T47D (cell line): Measurements from ENCODE around the gene TMC5.
"Not testable (repeated sequence)": the region's sequence is repeated elsewhere in the genome, so short reads cannot be mapped to it uniquely, and the experiment has no call there.

Source experiments
- DNase-seq, 2 experiments: peaks; one replicate each; pipeline versions ENCODE4 v3.0.0 to v3.0.0-alpha.2; 2011 to 2012; ENCODE audit warnings: low read depth in 1 of 2, low spot score in 1 of 2
- JUND ChIP-seq: IDR thresholded peaks from 2 replicates; pipeline ENCODE4 v1.6.1; 2012; ENCODE audit warnings: low read depth
- in situ Hi-C: cut with HindIII; loops from 2 replicates; pipeline ENCODE4 v1.10.0; 2016; ENCODE audit warnings: low sequenced_read_pairs, low pct_unique_long_range_greater_than_20kb

Gene TMC5

GRCh38 chr16:19392352-19392751, 25.3 kb upstream of the TMC5 start:
- no peak for TF ChIP-seq JUND
- in situ Hi-C loops = no loop called here
- DNase-seq = no peak

- in situ Hi-C loops = no loop called here
- TF ChIP-seq JUND = no peak
- DNase-seq = no peak
These were observed 24.2 kb upstream of the TMC5 start for GRCh38 chr16:19393226-19394111.

DNA sequence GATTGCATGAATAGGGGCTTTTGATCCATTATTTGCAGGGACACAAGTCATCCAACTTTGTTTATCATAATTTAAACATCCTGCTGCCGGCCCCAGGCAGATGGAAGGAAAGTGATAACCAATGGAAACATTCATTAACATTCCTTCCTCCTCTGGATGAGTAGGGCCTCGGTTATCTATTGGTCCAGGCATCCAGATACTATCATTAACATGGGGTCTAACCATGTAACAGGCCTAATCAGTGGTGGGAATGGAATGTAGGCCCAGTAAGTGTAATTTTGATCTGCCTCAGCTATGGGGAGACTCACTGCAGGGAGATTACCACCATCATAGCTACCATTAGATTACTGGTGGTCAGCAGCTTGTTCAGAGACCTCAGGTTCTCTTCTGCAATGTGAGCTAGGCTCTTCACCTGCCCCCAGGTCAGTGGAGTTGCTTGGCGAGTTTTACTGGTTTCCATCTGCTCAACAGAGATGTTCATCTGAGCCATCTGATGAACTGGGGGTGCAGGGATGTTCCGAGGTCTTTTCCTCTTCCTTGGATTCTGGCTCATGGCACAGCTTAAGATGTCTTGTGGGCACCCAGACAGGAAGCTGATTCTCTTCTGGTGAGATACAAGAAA, 21.9 kb upstream of the TMC5 start:
- peak in 1 of 2 experiments; percentile 72 for DNase-seq

GRCh38 chr16:19396555-19397011, 21.1 kb upstream of the TMC5 start:
- no peak for TF ChIP-seq JUND
- DNase-seq = peak in 1 of 2 experiments; percentile 74
- in situ Hi-C loops = no loop called here

More for the DNA sequence above, 21.9 kb upstream of the TMC5 start:
- in situ Hi-C loops = not testable (repeated sequence)

GRCh38 chr16:19397373-19397772, 20.3 kb upstream of the TMC5 start:
- in situ Hi-C loops, DNase-seq: not testable (repeated sequence)
- TF ChIP-seq JUND = peak; percentile 67; the same call in 1 of the 2 replicates

DNA sequence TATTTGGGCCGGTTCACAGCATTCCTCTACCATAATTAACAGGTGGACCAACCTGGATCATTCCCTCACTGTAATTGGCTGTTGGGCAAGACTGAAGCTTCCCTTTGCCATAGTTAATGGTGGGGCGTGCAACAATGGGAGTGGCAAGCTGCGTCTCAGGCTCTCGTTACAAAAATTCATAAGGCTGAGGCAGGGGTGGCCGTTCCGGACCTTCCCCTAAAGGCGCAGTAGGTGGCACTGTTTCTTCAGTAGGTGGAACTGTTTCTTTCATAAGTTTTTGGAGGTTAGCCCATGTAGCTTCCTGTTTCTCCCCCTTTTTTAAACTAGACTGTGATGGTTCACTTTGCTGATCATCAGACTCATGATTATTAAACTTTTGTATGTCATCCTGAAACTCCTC, 17.0 kb upstream of the TMC5 start:
- no peak for TF ChIP-seq JUND
- peak in 1 of 2 experiments; percentile 36 for DNase-seq
- in situ Hi-C loops = no loop called here

DNA sequence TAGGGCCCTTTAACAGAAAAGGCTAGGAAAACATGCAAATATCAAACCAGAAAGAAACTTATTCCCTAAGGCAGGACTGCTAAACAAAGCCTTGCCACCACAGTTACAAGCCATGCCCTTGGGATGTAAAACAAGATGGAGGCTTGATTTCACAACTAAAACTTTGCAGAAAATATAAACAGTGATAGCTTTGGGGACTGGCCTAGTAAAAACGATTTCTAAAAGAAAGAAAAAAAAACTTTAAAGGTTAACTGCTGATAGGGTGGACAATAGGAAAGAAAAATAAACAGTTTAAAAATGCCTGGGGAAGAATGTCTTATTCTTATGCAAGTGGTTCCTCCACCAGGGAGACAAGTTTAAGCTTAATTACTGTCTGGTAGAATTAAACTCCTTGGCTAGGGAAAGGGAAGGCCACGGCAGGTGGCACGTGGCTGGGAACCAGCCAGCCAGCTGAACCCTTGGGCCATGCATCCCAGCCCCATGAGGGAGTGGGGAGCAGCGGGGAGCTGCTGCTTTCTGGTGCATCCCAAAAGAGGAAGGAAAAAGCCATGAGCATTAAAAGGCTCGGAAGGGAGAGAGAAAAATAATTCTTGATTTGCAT, 10.7 kb upstream of the TMC5 start:
- in situ Hi-C loops = no loop called here
- no peak for DNase-seq
- TF ChIP-seq JUND = no peak

DNA sequence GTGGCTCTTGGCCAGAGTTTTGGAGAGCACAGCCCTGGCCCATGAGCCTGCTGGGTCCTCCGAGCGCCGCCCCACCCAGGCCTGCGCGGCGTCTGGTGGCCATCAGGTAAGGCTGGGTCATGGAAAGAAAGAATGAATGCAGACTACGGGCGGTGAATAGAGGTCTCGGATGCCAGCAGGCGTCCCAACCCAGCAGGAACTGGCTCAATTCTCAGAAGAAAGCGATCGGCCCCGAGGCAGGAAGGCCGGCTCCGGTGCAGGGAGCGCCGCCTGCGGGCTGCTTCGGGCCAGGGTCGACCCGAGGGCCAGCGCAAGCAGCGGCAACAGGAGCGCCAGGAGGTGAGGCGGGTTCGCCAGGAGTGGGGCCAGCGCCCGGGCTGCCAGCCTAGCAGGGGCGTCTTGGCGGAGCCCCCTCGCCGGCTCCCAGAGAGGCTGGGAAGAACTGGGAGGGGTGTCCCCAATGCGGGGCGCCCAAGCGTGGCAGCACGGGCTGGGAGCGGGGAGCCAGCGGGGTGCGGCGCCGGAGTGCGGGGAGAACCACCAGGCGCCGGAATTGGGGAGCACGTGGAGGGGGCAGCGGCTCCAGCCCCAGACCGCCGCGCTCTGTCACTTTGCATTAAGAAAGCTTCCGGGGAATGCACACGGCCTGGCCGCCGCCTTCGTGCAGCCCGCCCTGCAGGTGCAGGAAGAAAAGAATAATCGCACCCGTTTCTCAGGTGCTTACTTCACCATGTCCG, 7.1 kb upstream of the TMC5 start:
- TF ChIP-seq JUND = no peak
- in situ Hi-C loops = no loop called here
- DNase-seq = peak; percentile 43 to 54

GRCh38 chr16:19411298-19411697, 6.4 kb upstream of the TMC5 start:
- TF ChIP-seq JUND = no peak
- no peak for DNase-seq
- in situ Hi-C loops = no loop called here

DNA sequence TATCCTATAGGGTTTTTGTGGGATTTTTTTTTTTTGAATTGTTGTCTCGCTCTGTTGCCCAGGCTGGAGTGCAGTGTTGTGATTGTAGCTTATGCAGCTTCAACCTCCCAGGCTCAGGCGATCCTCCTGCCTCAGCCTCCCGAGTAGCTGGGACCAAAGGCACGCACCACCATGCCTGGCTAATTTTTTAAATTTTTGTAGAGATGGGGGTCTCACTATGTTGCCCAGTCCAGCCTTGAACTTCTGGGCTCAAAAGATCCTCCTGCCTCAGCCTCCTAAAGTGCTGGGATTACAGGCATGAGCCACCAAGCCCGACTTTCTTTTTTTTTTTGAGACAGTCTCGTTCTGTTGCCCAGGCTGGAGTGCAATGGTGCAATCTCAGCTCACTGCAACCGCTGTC, 5.6 kb upstream of the TMC5 start:
- DNase-seq, in situ Hi-C loops: not testable (repeated sequence)

DNA sequence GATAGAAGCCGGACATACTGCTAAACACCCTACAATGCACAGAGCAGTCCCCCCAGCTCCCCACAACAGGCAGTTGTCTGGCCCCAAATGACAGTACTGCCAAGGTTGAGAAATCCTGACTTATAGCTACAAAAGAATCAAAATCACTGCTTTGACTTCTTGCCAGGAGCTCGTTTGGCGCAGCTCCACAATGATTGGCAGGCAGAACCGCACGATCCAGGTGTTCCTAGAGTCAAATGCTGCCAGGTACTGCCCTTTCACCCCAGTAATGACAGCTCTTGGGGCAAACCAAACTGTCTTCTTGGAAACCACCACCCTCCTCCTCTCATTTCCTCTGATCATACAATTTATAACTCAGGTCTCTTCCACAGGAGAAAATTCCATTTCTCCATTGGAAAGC, 2.2 kb upstream of the TMC5 start:
- DNase-seq = no peak
- in situ Hi-C loops = no loop called here
- no peak for TF ChIP-seq JUND

DNA sequence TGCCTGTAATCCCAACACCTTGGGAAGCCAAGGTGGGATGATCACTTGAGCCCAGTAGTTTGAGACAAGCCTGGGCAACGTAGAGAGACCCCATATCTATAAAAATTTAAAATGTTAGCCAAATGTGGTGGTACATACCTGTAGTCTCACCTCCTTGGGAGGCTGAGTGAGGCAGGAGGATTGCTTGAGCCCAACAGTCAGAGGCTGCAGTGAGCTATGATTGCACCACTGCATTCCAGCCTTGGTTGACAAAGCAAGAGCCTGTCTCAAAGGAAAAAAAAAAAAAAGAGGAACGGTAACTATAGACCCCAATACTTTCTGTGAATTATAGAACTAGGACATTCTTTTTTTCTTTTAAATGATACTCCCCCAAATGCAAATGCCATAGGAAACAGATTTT, 1.8 kb upstream of the TMC5 start:
- in situ Hi-C loops = no loop called here
- DNase-seq = no peak
- no peak for TF ChIP-seq JUND

DNA sequence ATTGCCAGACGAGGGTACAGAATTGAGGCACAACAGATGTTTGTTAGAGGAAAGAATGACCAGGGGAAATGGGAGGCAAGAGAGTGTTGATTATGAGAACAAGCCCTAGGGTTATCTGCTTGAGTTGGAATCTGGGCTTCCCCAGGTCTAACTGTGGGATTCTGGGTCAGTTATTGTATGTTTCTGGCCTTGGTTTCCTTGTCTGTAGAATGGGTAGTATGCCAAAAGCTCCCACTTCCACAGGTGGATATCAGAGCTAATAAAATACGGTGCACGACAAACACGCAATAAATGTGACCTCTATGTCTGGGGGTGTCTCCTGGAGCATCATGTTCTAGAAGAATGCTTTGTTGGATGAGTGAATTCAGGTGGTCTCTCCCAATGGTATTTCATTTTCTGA, 517 bp downstream of the TMC5 start:
- no peak for TF ChIP-seq JUND
- DNase-seq = no peak
- in situ Hi-C loops = no loop called here
